HepG2 (cell line): ENCODE data around the gene NFAT5. TPM values are rescaled to one million over a fixed set of nuclear protein-coding genes. Genes with fewer than 3 reads are reported as not detected.
A peak's percentile ranks its signal among the peaks of the same experiment; 100 is the strongest.

Experiments
- CC2D1A ChIP-seq: sonication (generic); formaldehyde crosslinking; IDR thresholded peaks from 2 replicates; pipeline ENCODE4 v1.8.1; 2023; ENCODE audit warnings: mild to moderate bottlenecking, missing genetic modification reagents
- KDM6A ChIP-seq: IDR thresholded peaks from 2 replicates; pipeline ENCODE4 v1.6.1; 2016; ENCODE audit warnings: low read depth
- MED8 ChIP-seq: sonication (generic); formaldehyde crosslinking; IDR thresholded peaks from 2 replicates; pipeline ENCODE4 v1.8.1; 2023; ENCODE audit warnings: mild to moderate bottlenecking, missing genetic modification reagents; ENCODE audit not compliant: insufficient replicate concordance
- MTF1 ChIP-seq: sonication (generic); formaldehyde crosslinking; IDR thresholded peaks from 2 replicates; pipeline ENCODE4 v1.5.0; 2020; ENCODE audit warnings: missing genetic modification reagents
- NR2F1 ChIP-seq, 2 experiments: fragments of 450-650 bp in 1 of 2; formaldehyde crosslinking in 1 of 2; IDR thresholded peaks; 2 replicates each; pipeline versions ENCODE4 v1.5.0 to v1.6.1; 2016 to 2020; ENCODE audit warnings: mild to moderate bottlenecking in 1 of 2, missing compliant biosample characterization in 1 of 2, missing genetic modification reagents in 1 of 2, moderate library complexity in 1 of 2
- ONECUT2 ChIP-seq: sonication (generic); formaldehyde crosslinking; IDR thresholded peaks from 2 replicates; pipeline ENCODE4 v1.4.0; 2020; ENCODE audit warnings: missing genetic modification reagents
- POLR2A ChIP-seq, 2 experiments: IDR thresholded peaks; 2 replicates each; pipeline ENCODE4 v1.6.1; 2011; ENCODE audit warnings: low read depth in 2 of 2, low read length in 2 of 2, mild to moderate bottlenecking in 1 of 2, moderate library complexity in 1 of 2; ENCODE audit not compliant: insufficient read depth in 1 of 2
- RFXANK ChIP-seq: IDR thresholded peaks from 2 replicates; pipeline ENCODE4 v1.6.1; 2016
- SAP130 ChIP-seq: IDR thresholded peaks from 2 replicates; pipeline ENCODE4 v1.6.1; 2016; ENCODE audit warnings: low read depth
- SP2 ChIP-seq: sonication (generic); formaldehyde crosslinking; IDR thresholded peaks from 2 replicates; pipeline ENCODE4 v1.5.1; 2020; ENCODE audit warnings: mild to moderate bottlenecking, missing genetic modification reagents
- TBX3 ChIP-seq: fragments of 450-650 bp; IDR thresholded peaks from 2 replicates; pipeline ENCODE4 v1.6.1; 2017; ENCODE audit warnings: antibody characterized with exemption, mild to moderate bottlenecking, inconsistent platforms, borderline replicate concordance
- TOE1 ChIP-seq: sonication (generic); formaldehyde crosslinking; IDR thresholded peaks from 2 replicates; pipeline ENCODE4 v1.4.0; 2020; ENCODE audit warnings: mild to moderate bottlenecking, missing genetic modification reagents
- ZFP36 ChIP-seq: fragments of 150-350 bp; IDR thresholded peaks from 2 replicates; pipeline ENCODE4 v1.6.1; 2018; ENCODE audit warnings: borderline replicate concordance, low read length, low read depth; ENCODE audit not compliant: partially characterized antibody
- ZNF17 ChIP-seq: sonication (generic); formaldehyde crosslinking; IDR thresholded peaks from 2 replicates; pipeline ENCODE4 v1.5.0; 2020; ENCODE audit warnings: mild to moderate bottlenecking, missing genetic modification reagents
- ZNF253 ChIP-seq: sonication (generic); formaldehyde crosslinking; IDR thresholded peaks from 2 replicates; pipeline ENCODE4 v1.8.0; 2022; ENCODE audit warnings: mild to moderate bottlenecking, missing genetic modification reagents, borderline replicate concordance
- ZNF550 ChIP-seq: sonication (generic); formaldehyde crosslinking; IDR thresholded peaks from 2 replicates; pipeline ENCODE4 v1.4.0; 2020; ENCODE audit warnings: mild to moderate bottlenecking, missing genetic modification reagents, borderline replicate concordance
- ZNF619 ChIP-seq: sonication (generic); formaldehyde crosslinking; IDR thresholded peaks from 2 replicates; pipeline ENCODE4 v1.4.0; 2020; ENCODE audit warnings: mild to moderate bottlenecking, missing genetic modification reagents
- ZNF7 ChIP-seq: IDR thresholded peaks from 2 replicates; pipeline ENCODE4 v1.6.1; 2016; ENCODE audit warnings: missing biosample characterization, missing genetic modification reagents
- ZNF775 ChIP-seq: sonication (generic); formaldehyde crosslinking; IDR thresholded peaks from 2 replicates; pipeline ENCODE4 v1.4.0; 2020; ENCODE audit warnings: missing genetic modification reagents, mild to moderate bottlenecking, moderate library complexity, borderline replicate concordance
- ZNF83 ChIP-seq: sonication (generic); formaldehyde crosslinking; IDR thresholded peaks from 2 replicates; pipeline ENCODE4 v1.4.0; 2020; ENCODE audit warnings: missing genetic modification reagents, mild to moderate bottlenecking, borderline replicate concordance
- polyA plus RNA-seq, 8 experiments: library from polyadenylated mRNA; depleted of rRNA in 3 of 8; stranded (reverse) in 7 of 8; unstranded in 1 of 8; fragments of >200 nt; fragmentation: Illumina TruSeq in 4 of 8; extraction: Trizol in 4 of 8; gene quantifications; 2 replicates each; pipeline versions ENCODE4 v1.2.1 to v1.2.3, GENCODE V29; 2011 to 2016; ENCODE audit warnings: low read depth in 4 of 8, missing spikeins in 1 of 8, mixed read lengths in 1 of 8; ENCODE audit not compliant: insufficient read depth in 1 of 8
- total RNA-seq, 5 experiments: library from RNA; depleted of rRNA; stranded (reverse); fragments of >200 nt; fragmentation: Illumina TruSeq; extraction: Trizol; gene quantifications; 2 replicates each; pipeline ENCODE4 v1.2.3, GENCODE V29; 2016; ENCODE audit warnings: low read depth in 1 of 5
- TF ChIP-seq, protein P1 (sequence below): sonication (generic); formaldehyde crosslinking; IDR thresholded peaks from 2 replicates; pipeline ENCODE4 v1.4.0; 2020; ENCODE audit warnings: missing genetic modification reagents
- TF ChIP-seq, protein P2 (sequence below): IDR thresholded peaks from 2 replicates; pipeline ENCODE4 v1.6.1; 2016; ENCODE audit warnings: missing genetic modification reagents, missing compliant biosample characterization
- TF ChIP-seq, protein P3 (sequence below): sonication (generic); formaldehyde crosslinking; IDR thresholded peaks from 2 replicates; pipeline ENCODE4 v1.9.0; 2021; ENCODE audit warnings: missing genetic modification reagents, mild to moderate bottlenecking, borderline replicate concordance
- TF ChIP-seq, protein P4 (sequence below): sonication (generic); formaldehyde crosslinking; IDR thresholded peaks from 2 replicates; pipeline ENCODE4 v1.4.0; 2020; ENCODE audit warnings: missing genetic modification reagents

The NFAT5 gene
- total and polyA plus RNA-seq, 2 of the 13 experiments (the other 11 are each of a cell fraction or from before 2014, with no cell fraction given) = 20.5 to 54.3 TPM

DNA sequence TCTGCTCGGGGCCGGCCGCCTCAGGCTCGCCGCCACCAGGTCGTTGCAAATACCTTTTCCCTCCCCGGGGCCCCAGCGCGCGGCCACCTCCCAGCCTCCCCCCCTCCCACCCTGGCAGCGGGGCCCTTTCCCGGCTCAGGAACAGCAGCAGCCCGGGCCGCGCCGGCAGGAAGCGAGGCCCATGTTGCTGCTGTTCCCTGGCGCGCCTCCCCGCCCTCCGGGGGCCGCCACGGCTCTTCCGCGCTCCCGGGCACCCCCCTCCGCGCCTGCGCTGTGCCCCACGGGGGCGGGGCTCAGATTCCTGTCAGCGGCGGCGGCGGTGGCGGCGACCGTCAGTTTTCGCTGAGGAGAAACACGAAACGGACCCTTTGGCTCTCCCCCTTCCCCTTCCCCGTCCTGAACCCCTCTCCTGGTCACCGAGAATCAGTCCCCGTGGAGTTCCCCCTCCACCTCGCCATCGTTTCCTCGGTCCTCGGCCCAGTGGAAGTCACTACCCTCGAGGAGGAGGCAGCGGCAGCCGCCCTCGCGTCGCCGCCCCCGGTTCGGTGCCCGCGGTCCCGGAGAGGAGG lies at the start of gene NFAT5 (continued):
- TF ChIP-seq ONECUT2 (CRISPR knock-in tag) (0 out of 2 replicates have a peak, but pooled peaks have one; percentile 5), ZNF775 (CRISPR knock-in tag) (0 out of 2 replicates have a peak, but pooled peaks have one; percentile 41), KDM6A (CRISPR knock-in tag) (no peak), ZNF550 (no peak), SP2 (CRISPR knock-in tag) (0 out of 2 replicates have a peak, but pooled peaks have one; percentile 35), ZNF7 (CRISPR knock-in tag) (no peak), ZFP36 (no peak), MED8 (CRISPR knock-in tag) (peak; percentile 43), NR2F1 (CRISPR knock-in tag; IDR thresholded peaks at IDR 0.05) (no peak), ZNF17 (CRISPR knock-in tag) (no peak), SAP130 (CRISPR knock-in tag) (peak; percentile 88), ZNF83 (CRISPR knock-in tag) (peak; percentile 15; the same call in 1 of the 2 replicates), CC2D1A (CRISPR knock-in tag) (0 out of 2 replicates have a peak, but pooled peaks have one; percentile 85), TBX3 (peak; percentile 20; the same call in 1 of the 2 replicates), MTF1 (CRISPR knock-in tag) (no peak), ZNF619 (CRISPR knock-in tag) (no peak), ZNF253 (peak; percentile 84; the same call in 1 of the 2 replicates), POLR2A (IDR thresholded peaks at IDR 0.05; ENCODE audit: insufficient read depth in 1 of 2, low read depth in 2 of 2, low read length in 2 of 2) (peak; percentile 43 to 84), TOE1 (CRISPR knock-in tag) (peak; percentile 93; the same call in 1 of the 2 replicates), RFXANK (CRISPR knock-in tag) (peak; percentile 84; the same call in 1 of the 2 replicates)
- TF ChIP-seq, protein P1, sequence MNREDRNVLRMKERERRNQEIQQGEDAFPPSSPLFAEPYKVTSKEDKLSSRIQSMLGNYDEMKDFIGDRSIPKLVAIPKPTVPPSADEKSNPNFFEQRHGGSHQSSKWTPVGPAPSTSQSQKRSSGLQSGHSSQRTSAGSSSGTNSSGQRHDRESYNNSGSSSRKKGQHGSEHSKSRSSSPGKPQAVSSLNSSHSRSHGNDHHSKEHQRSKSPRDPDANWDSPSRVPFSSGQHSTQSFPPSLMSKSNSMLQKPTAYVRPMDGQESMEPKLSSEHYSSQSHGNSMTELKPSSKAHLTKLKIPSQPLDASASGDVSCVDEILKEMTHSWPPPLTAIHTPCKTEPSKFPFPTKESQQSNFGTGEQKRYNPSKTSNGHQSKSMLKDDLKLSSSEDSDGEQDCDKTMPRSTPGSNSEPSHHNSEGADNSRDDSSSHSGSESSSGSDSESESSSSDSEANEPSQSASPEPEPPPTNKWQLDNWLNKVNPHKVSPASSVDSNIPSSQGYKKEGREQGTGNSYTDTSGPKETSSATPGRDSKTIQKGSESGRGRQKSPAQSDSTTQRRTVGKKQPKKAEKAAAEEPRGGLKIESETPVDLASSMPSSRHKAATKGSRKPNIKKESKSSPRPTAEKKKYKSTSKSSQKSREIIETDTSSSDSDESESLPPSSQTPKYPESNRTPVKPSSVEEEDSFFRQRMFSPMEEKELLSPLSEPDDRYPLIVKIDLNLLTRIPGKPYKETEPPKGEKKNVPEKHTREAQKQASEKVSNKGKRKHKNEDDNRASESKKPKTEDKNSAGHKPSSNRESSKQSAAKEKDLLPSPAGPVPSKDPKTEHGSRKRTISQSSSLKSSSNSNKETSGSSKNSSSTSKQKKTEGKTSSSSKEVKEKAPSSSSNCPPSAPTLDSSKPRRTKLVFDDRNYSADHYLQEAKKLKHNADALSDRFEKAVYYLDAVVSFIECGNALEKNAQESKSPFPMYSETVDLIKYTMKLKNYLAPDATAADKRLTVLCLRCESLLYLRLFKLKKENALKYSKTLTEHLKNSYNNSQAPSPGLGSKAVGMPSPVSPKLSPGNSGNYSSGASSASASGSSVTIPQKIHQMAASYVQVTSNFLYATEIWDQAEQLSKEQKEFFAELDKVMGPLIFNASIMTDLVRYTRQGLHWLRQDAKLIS (CRISPR knock-in tag) = peak; percentile 93; the same call in 1 of the 2 replicates
- TF ChIP-seq, protein P2, sequence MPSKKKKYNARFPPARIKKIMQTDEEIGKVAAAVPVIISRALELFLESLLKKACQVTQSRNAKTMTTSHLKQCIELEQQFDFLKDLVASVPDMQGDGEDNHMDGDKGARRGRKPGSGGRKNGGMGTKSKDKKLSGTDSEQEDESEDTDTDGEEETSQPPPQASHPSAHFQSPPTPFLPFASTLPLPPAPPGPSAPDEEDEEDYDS (CRISPR knock-in tag) = peak; percentile 88
- TF ChIP-seq, protein P3, sequence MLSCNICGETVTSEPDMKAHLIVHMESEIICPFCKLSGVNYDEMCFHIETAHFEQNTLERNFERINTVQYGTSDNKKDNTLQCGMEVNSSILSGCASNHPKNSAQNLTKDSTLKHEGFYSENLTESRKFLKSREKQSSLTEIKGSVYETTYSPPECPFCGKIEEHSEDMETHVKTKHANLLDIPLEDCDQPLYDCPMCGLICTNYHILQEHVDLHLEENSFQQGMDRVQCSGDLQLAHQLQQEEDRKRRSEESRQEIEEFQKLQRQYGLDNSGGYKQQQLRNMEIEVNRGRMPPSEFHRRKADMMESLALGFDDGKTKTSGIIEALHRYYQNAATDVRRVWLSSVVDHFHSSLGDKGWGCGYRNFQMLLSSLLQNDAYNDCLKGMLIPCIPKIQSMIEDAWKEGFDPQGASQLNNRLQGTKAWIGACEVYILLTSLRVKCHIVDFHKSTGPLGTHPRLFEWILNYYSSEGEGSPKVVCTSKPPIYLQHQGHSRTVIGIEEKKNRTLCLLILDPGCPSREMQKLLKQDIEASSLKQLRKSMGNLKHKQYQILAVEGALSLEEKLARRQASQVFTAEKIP (CRISPR knock-in tag) = no peak
- TF ChIP-seq, protein P4, sequence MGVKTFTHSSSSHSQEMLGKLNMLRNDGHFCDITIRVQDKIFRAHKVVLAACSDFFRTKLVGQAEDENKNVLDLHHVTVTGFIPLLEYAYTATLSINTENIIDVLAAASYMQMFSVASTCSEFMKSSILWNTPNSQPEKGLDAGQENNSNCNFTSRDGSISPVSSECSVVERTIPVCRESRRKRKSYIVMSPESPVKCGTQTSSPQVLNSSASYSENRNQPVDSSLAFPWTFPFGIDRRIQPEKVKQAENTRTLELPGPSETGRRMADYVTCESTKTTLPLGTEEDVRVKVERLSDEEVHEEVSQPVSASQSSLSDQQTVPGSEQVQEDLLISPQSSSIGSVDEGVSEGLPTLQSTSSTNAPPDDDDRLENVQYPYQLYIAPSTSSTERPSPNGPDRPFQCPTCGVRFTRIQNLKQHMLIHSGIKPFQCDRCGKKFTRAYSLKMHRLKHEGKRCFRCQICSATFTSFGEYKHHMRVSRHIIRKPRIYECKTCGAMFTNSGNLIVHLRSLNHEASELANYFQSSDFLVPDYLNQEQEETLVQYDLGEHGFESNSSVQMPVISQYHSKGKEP (CRISPR knock-in tag) = peak; percentile 84; the same call in 1 of the 2 replicates
